Panc1 (cell line): ENCODE data around the gene SORCS1. TPM values are rescaled to one million over a fixed set of nuclear protein-coding genes. Genes with fewer than 3 reads are reported as not detected.

Source experiments
- ATAC-seq: fragments of 200-7000 bp; cut with Tn5 transposase; 2 replicates; pipeline ENCODE4 v1.9.1; 2020; ENCODE audit warnings: mild to moderate bottlenecking, moderate library complexity
- BruUV-seq: library from RNA; stranded (reverse); fragments of 400-500 nt; replicated peaks from 2 replicates; lab custom pipeline; 2021; lab: Mats Ljungman, UMichigan
- CTCF ChIA-PET: fragments of 300-600 bp; sonication (Branson Sonifier 250); formaldehyde crosslinking; loops from one replicate; lab custom pipeline; 2022; ENCODE audit warnings: antibody characterized with exemption; lab: Charles Lee
- POLR2A ChIA-PET: fragments of 300-600 bp; sonication (Branson Sonifier 250); formaldehyde crosslinking; loops from one replicate; lab custom pipeline; 2022; ENCODE audit warnings: antibody characterized with exemption; lab: Charles Lee
- DNase-seq: peaks from one replicate; pipeline ENCODE4 v3.0.0-alpha.2; 2010; ENCODE audit warnings: low read depth, low spot score
- H3K27ac ChIP-seq: 2 replicates; pipeline ENCODE4 v1.5.1; 2011; ENCODE audit warnings: mild to moderate bottlenecking, low read length, inconsistent platforms
- H3K27me3 ChIP-seq: fragments of 200-500 bp; sonication (Bioruptor generic); 2 replicates; pipeline ENCODE4 v1.6.0; 2014; ENCODE audit warnings: low read length, inconsistent platforms; ENCODE audit not compliant: control insufficient read depth, insufficient read depth
- H3K36me3 ChIP-seq: fragments of 200-500 bp; sonication (Bioruptor generic); 2 replicates; pipeline ENCODE4 v1.5.1; 2014; ENCODE audit warnings: inconsistent platforms, mild to moderate bottlenecking, low read length, moderate library complexity; ENCODE audit not compliant: control insufficient read depth, insufficient read depth
- H3K4me1 ChIP-seq: 2 replicates; pipeline ENCODE4 v1.5.1; 2011; ENCODE audit warnings: inconsistent platforms, mild to moderate bottlenecking, low read length, moderate library complexity; ENCODE audit not compliant: control insufficient read depth, insufficient read depth
- H3K4me3 ChIP-seq, 2 experiments: 2 replicates each; pipeline ENCODE4 v1.5.1; 2011 to 2012; ENCODE audit warnings: low read depth in 2 of 2, low read length in 2 of 2, mild to moderate bottlenecking in 2 of 2, inconsistent platforms in 1 of 2, moderate library complexity in 1 of 2
- H3K9me3 ChIP-seq: fragments of 200-500 bp; sonication (Bioruptor generic); 2 replicates; pipeline ENCODE4 v1.5.1; 2014; ENCODE audit warnings: low read depth, mild to moderate bottlenecking, inconsistent platforms, low read length, moderate library complexity; ENCODE audit not compliant: control insufficient read depth, insufficient read depth
- CTCF ChIP-seq: fragments of 450-650 bp; IDR thresholded peaks from 2 replicates; pipeline ENCODE4 v1.5.1; 2017; ENCODE audit warnings: mild to moderate bottlenecking
- POLR2AphosphoS5 ChIP-seq: IDR thresholded peaks from 2 replicates; pipeline ENCODE4 v1.6.1; 2012; ENCODE audit warnings: mild to moderate bottlenecking, low read depth, low read length, moderate library complexity
- REST ChIP-seq, 2 experiments: IDR thresholded peaks; 2 replicates each; pipeline ENCODE4 v1.6.1; 2011 to 2012; ENCODE audit warnings: low read depth in 2 of 2, control low read depth in 1 of 2, low read length in 1 of 2, mild to moderate bottlenecking in 1 of 2, moderate library complexity in 1 of 2; ENCODE audit not compliant: insufficient read depth in 1 of 2
- SIN3A ChIP-seq: IDR thresholded peaks from 2 replicates; pipeline ENCODE4 v1.6.1; 2012; ENCODE audit warnings: low read depth, mild to moderate bottlenecking, low read length, moderate library complexity, borderline replicate concordance; ENCODE audit not compliant: insufficient read depth
- TCF7L2 ChIP-seq: IDR thresholded peaks from 2 replicates; pipeline ENCODE4 v1.6.1; 2011; ENCODE audit warnings: mild to moderate bottlenecking, low read depth, low read length, inconsistent platforms
- in situ Hi-C: cut with HindIII; loops from 2 replicates; pipeline ENCODE4 v1.10.0; 2016; ENCODE audit warnings: low sequenced_read_pairs, low pct_unique_long_range_greater_than_20kb
- intact Hi-C: fragments of 100-400 bp; cut with micrococcal nuclease; formaldehyde crosslinking; loops from one replicate; pipeline ENCODE4 v1.10.0; 2022; ENCODE audit not compliant: unreplicated experiment
- total RNA-seq: library from RNA; stranded (reverse); gene quantifications from one replicate; pipeline ENCODE4 v1.2.1, GENCODE V29; 2021; ENCODE audit not compliant: unreplicated experiment

Gene SORCS1
- total RNA-seq, 1 experiment from 2014 or later = not detected

GRCh38 chr10:106973288-106973687 lies 191.2 kb downstream of the SORCS1 start:
- no peaks in the 10 kb centered on the region for H3K9me3 ChIP-seq
- POLR2A ChIA-PET = no interaction called here

GRCh38 chr10:106972381-106972780 lies 192.1 kb downstream of the SORCS1 start:
- in situ Hi-C loops (no loop called here), intact Hi-C loops (no loop called here)
- Histone ChIP-seq H3K36me3 (no peaks in the 10 kb centered on the region), H3K27me3 (no peaks in the 10 kb centered on the region), H3K27ac (no peak overlapping the region), H3K4me3 (no peak overlapping the region), H3K9me3 (no peaks in the 10 kb centered on the region), H3K4me1 (no peaks in the 10 kb centered on the region)
- no peak for TF ChIP-seq TCF7L2
- no peak for TF ChIP-seq SIN3A
- TF ChIP-seq REST (IDR thresholded peaks at IDR 0.05; ENCODE audit: insufficient read depth in 1 of 2, low read depth in 2 of 2, low read length in 1 of 2) = no peak
- TF ChIP-seq POLR2AphosphoS5 = no peak
- no peak for TF ChIP-seq CTCF
- no TSS peak for BruUV-seq
- ChIA-PET CTCF (no interaction called here), POLR2A (no interaction called here)
- no peak for DNase-seq
- ATAC-seq = no peak

More at GRCh38 chr10:106973288-106973687, 191.2 kb downstream of the SORCS1 start:
- H3K27ac ChIP-seq = no peak overlapping the region
- intact Hi-C loops = no loop called here
- ATAC-seq = no peak
- no peak for DNase-seq
- H3K36me3 ChIP-seq = no peaks in the 10 kb centered on the region
- in situ Hi-C loops = no loop called here
- CTCF ChIA-PET = no interaction called here
- no peaks in the 10 kb centered on the region for H3K4me1 ChIP-seq
- H3K27me3 ChIP-seq = no peaks in the 10 kb centered on the region
- H3K4me3 ChIP-seq = no peak overlapping the region
- BruUV-seq = no TSS peak
- TF ChIP-seq SIN3A (no peak), POLR2AphosphoS5 (no peak), TCF7L2 (no peak), CTCF (no peak), REST (IDR thresholded peaks at IDR 0.05; ENCODE audit: insufficient read depth in 1 of 2, low read depth in 2 of 2, low read length in 1 of 2) (no peak)
